SK-N-SH treated with all-trans-retinoic acid at 6 μM for 48 hours (cell line): ENCODE results near the gene STAC2.

Experiments
- ATAC-seq: fragments of 200-7000 bp; cut with Tn5 transposase; 3 replicates; pipeline ENCODE4 v1.9.1; 2020; ENCODE audit warnings: mild to moderate bottlenecking, moderate library complexity
- ARNTL ChIP-seq: fragments of 450-650 bp; formaldehyde crosslinking; IDR thresholded peaks from 2 replicates; pipeline ENCODE4 v1.5.0; 2020; ENCODE audit warnings: low read depth, mild to moderate bottlenecking, moderate library complexity, borderline replicate concordance
- CSDC2 ChIP-seq: fragments of 250-450 bp; sonication (Bioruptor Pico); IDR thresholded peaks from 2 replicates; pipeline ENCODE4 v1.5.0; 2020; ENCODE audit warnings: mild to moderate bottlenecking, moderate library complexity
- CSRNP3 ChIP-seq: fragments of 250-450 bp; sonication (Bioruptor Pico); IDR thresholded peaks from 2 replicates; pipeline ENCODE4 v1.5.1; 2021; ENCODE audit warnings: mild to moderate bottlenecking, moderate library complexity
- ESRRG ChIP-seq: fragments of 250-450 bp; sonication (Bioruptor Pico); IDR thresholded peaks from 2 replicates; pipeline ENCODE4 v1.6.1; 2021; ENCODE audit warnings: mild to moderate bottlenecking
- GLIS3 ChIP-seq: fragments of 250-450 bp; sonication (Bioruptor Pico); IDR thresholded peaks from 2 replicates; pipeline ENCODE4 v1.5.0; 2020; ENCODE audit warnings: mild to moderate bottlenecking, moderate library complexity
- ISL1 ChIP-seq: fragments of 250-450 bp; sonication (Bioruptor Pico); IDR thresholded peaks from 2 replicates; pipeline ENCODE4 v2.1.2; 2022; ENCODE audit warnings: mild to moderate bottlenecking, moderate library complexity
- PPARA ChIP-seq: fragments of 250-450 bp; sonication (Bioruptor Pico); IDR thresholded peaks from 2 replicates; pipeline ENCODE4 v1.5.0; 2020; ENCODE audit warnings: mild to moderate bottlenecking, borderline replicate concordance
- RARB ChIP-seq: fragments of 250-450 bp; sonication (Bioruptor Pico); IDR thresholded peaks from 2 replicates; pipeline ENCODE4 v1.8.0; 2021; ENCODE audit warnings: mild to moderate bottlenecking, moderate library complexity
- SNAI2 ChIP-seq: fragments of 250-450 bp; sonication (Bioruptor Pico); IDR thresholded peaks from 2 replicates; pipeline ENCODE4 v1.5.0; 2020; ENCODE audit warnings: mild to moderate bottlenecking, moderate library complexity
- TOX ChIP-seq: fragments of 250-450 bp; sonication (Bioruptor Pico); IDR thresholded peaks from 2 replicates; pipeline ENCODE4 v1.8.0; 2021; ENCODE audit warnings: mild to moderate bottlenecking, moderate library complexity, borderline replicate concordance
- ZC3H10 ChIP-seq: fragments of 250-450 bp; sonication (Bioruptor Pico); IDR thresholded peaks from 2 replicates; pipeline ENCODE4 v1.5.1; 2021; ENCODE audit warnings: mild to moderate bottlenecking, moderate library complexity
- ZFP3 ChIP-seq: fragments of 250-450 bp; sonication (Bioruptor Pico); IDR thresholded peaks from 2 replicates; pipeline ENCODE4 v1.5.0; 2020; ENCODE audit warnings: mild to moderate bottlenecking, moderate library complexity
- ZFP30 ChIP-seq: fragments of 450-650 bp; formaldehyde crosslinking; IDR thresholded peaks from 2 replicates; pipeline ENCODE4 v1.5.0; 2022; ENCODE audit warnings: mild to moderate bottlenecking, moderate library complexity
- ZNF565 ChIP-seq: fragments of 450-650 bp; formaldehyde crosslinking; conservative IDR thresholded peaks from 2 replicates; pipeline ENCODE4 v1.5.0; 2020; ENCODE audit warnings: low read depth, mild to moderate bottlenecking, moderate library complexity
- ZNF8 ChIP-seq: fragments of 450-650 bp; formaldehyde crosslinking; IDR thresholded peaks from 2 replicates; pipeline ENCODE4 v1.5.0; 2020; ENCODE audit warnings: mild to moderate bottlenecking, moderate library complexity
- TF ChIP-seq, protein P1 (sequence below): fragments of 250-450 bp; sonication (Bioruptor Pico); IDR thresholded peaks from 2 replicates; pipeline ENCODE4 v1.5.0; 2020; ENCODE audit warnings: mild to moderate bottlenecking, moderate library complexity
- TF ChIP-seq, protein P2 (sequence below): fragments of 250-450 bp; sonication (Bioruptor Pico); IDR thresholded peaks from 2 replicates; pipeline ENCODE4 v1.8.0; 2021; ENCODE audit warnings: low read depth, mild to moderate bottlenecking, moderate library complexity, borderline replicate concordance
- TF ChIP-seq, protein P3 (sequence below): fragments of 250-450 bp; sonication (Bioruptor Pico); IDR thresholded peaks from 2 replicates; pipeline ENCODE4 v1.8.0; 2020; ENCODE audit warnings: mild to moderate bottlenecking, moderate library complexity, borderline replicate concordance

Gene STAC2

GRCh38 chr17:39231591-39232551 lies 6.1 kb upstream of the STAC2 start:
- peak; percentile 78 for ATAC-seq
- no peak for TF ChIP-seq ISL1 (CRISPR knock-in tag)
- no peak for TF ChIP-seq TOX (CRISPR knock-in tag)
- no peak for TF ChIP-seq RARB (CRISPR knock-in tag)
- TF ChIP-seq GLIS3, result no peak
- no peak for TF ChIP-seq CSRNP3 (CRISPR knock-in tag)

GRCh38 chr17:39231091-39231561 lies 5.4 kb upstream of the STAC2 start:
- no peak for ATAC-seq
- no peak for TF ChIP-seq ESRRG (CRISPR knock-in tag)
- no peak for TF ChIP-seq ZC3H10 (CRISPR knock-in tag)
- no peak for TF ChIP-seq ZNF565 (CRISPR knock-in tag)
- TF ChIP-seq PPARA (CRISPR knock-in tag), result no peak
- TF ChIP-seq CSRNP3 (CRISPR knock-in tag), result no peak
- TF ChIP-seq, protein P1, sequence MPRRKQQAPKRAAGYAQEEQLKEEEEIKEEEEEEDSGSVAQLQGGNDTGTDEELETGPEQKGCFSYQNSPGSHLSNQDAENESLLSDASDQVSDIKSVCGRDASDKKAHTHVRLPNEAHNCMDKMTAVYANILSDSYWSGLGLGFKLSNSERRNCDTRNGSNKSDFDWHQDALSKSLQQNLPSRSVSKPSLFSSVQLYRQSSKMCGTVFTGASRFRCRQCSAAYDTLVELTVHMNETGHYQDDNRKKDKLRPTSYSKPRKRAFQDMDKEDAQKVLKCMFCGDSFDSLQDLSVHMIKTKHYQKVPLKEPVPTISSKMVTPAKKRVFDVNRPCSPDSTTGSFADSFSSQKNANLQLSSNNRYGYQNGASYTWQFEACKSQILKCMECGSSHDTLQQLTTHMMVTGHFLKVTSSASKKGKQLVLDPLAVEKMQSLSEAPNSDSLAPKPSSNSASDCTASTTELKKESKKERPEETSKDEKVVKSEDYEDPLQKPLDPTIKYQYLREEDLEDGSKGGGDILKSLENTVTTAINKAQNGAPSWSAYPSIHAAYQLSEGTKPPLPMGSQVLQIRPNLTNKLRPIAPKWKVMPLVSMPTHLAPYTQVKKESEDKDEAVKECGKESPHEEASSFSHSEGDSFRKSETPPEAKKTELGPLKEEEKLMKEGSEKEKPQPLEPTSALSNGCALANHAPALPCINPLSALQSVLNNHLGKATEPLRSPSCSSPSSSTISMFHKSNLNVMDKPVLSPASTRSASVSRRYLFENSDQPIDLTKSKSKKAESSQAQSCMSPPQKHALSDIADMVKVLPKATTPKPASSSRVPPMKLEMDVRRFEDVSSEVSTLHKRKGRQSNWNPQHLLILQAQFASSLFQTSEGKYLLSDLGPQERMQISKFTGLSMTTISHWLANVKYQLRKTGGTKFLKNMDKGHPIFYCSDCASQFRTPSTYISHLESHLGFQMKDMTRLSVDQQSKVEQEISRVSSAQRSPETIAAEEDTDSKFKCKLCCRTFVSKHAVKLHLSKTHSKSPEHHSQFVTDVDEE (CRISPR knock-in tag), result no peak
- no peak for TF ChIP-seq TOX (CRISPR knock-in tag)
- TF ChIP-seq, all 23 proteins: peak for 0

DNA sequence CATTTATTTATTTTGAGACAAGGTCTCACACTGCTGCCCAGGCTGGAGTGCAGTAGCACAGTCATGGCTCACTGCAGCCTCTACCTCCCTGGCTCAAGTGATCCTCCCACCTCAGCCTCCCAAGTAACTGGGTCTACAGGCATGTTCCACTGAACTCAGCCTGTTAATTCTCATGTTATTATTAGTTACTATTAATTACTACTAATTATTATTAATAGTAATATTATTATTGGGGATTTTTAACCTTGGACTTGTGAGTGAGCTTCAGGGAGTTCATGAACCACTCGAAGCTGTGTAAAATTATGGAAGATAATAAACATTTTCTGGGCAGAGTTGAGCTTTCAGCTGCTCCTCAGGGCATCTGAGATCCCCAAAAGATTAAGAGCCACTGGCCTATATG lies 4.6 kb upstream of the STAC2 start:
- ATAC-seq, result no peak
- TF ChIP-seq CSDC2 (CRISPR knock-in tag), result no peak
- TF ChIP-seq ZNF8 (CRISPR knock-in tag), result no peak

DNA sequence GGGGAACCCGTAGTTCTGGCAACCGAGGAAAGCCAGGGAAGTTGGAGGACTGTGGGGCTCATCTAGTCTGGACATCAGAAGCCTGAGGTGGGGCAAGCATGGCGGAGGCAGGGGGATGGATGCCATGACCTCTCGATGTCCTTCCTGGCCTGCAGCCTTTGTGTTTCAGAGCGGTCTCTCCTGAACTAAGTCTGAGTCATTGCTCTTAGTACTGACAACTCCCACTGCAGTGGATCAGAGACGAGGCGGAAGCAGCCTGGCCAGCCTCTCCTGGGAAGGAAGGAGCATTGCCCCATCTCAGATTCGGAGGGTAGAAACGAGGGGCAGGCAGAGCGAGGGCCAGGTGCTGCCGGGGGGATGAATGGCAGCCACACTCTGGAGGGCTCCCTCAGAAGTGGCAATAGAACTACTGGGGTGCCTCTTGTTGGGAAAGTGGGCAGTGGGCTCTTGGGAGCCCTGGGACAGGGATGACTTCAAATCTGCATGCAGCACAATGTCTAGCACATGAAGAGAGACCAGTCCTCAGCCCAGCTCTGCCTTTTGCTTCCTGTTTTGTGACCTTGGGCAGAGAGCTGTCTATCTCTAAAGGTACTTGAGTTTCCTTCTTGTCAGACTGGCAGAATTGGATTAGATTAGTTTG lies 3.6 kb upstream of the STAC2 start:
- 0 out of 3 replicates have a peak, but pooled peaks have one; percentile 12 for ATAC-seq
- TF ChIP-seq, protein P2, sequence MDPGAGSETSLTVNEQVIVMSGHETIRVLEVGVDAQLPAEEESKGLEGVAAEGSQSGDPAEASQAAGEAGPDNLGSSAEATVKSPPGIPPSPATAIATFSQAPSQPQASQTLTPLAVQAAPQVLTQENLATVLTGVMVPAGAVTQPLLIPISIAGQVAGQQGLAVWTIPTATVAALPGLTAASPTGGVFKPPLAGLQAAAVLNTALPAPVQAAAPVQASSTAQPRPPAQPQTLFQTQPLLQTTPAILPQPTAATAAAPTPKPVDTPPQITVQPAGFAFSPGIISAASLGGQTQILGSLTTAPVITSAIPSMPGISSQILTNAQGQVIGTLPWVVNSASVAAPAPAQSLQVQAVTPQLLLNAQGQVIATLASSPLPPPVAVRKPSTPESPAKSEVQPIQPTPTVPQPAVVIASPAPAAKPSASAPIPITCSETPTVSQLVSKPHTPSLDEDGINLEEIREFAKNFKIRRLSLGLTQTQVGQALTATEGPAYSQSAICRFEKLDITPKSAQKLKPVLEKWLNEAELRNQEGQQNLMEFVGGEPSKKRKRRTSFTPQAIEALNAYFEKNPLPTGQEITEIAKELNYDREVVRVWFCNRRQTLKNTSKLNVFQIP (CRISPR knock-in tag), result no peak
- TF ChIP-seq, protein P3, sequence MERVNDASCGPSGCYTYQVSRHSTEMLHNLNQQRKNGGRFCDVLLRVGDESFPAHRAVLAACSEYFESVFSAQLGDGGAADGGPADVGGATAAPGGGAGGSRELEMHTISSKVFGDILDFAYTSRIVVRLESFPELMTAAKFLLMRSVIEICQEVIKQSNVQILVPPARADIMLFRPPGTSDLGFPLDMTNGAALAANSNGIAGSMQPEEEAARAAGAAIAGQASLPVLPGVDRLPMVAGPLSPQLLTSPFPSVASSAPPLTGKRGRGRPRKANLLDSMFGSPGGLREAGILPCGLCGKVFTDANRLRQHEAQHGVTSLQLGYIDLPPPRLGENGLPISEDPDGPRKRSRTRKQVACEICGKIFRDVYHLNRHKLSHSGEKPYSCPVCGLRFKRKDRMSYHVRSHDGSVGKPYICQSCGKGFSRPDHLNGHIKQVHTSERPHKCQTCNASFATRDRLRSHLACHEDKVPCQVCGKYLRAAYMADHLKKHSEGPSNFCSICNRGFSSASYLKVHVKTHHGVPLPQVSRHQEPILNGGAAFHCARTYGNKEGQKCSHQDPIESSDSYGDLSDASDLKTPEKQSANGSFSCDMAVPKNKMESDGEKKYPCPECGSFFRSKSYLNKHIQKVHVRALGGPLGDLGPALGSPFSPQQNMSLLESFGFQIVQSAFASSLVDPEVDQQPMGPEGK (CRISPR knock-in tag), result no peak
- TF ChIP-seq SNAI2 (CRISPR knock-in tag), result no peak
- no peak for TF ChIP-seq ZFP30 (CRISPR knock-in tag)
- no peak for TF ChIP-seq TOX (CRISPR knock-in tag)
- TF ChIP-seq RARB (CRISPR knock-in tag), result no peak
- TF ChIP-seq CSRNP3 (CRISPR knock-in tag), result no peak
- TF ChIP-seq, protein P1 (CRISPR knock-in tag), result no peak
- no peak for TF ChIP-seq ISL1 (CRISPR knock-in tag)
- TF ChIP-seq ARNTL, result no peak
- no peak for TF ChIP-seq ZFP3 (CRISPR knock-in tag)
- TF ChIP-seq ZC3H10 (CRISPR knock-in tag), result no peak
- TF ChIP-seq GLIS3, result no peak
